ENCODE results near the gene NSUN7.
"Not testable (repeated sequence)": the region's sequence is repeated elsewhere in the genome, so short reads cannot be mapped to it uniquely, and the experiment has no call there.

NSUN7 gene

DNA sequence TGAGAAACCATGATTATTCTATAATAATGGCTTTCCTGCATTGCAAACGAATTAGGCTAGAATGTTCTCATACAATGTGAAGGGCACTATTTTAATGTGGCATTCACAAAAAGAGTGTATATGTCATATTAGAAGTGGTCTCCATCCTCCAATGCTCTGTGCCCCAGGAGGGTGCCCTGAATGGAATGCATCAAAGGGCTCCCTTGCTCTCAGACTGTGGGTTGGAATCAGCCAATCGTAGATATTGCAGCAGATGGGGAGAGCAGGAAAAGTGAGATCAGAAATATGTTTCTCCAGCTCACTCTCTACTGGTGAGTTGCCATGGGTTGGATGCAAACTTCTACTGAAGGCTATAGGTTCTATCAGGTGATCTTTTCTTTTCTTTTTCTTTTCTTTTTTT lies 11.9 kb upstream of the NSUN7 start:
- no peak for DNase-seq (ENCODE audit: low read depth)

DNA sequence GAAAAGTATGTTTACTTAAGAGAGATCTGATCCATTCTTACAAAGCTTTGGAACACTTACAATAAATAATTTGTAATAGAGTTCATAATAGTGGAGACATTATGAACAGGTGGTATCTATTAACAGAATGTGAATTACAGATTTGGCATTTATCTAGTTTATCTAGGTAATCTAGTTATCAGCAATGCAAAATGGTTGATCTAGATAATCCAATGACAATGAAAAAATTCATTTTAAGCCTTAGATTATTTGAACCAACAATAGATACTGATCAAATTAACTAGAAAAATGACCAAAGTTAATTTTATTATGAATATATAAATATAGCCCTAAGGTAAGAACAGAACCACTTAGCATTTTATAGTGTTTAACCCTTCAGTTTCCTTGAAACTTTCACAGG lies 10.4 kb upstream of the NSUN7 start:
- DNase-seq (ENCODE audit: low read depth), result no peak

DNA sequence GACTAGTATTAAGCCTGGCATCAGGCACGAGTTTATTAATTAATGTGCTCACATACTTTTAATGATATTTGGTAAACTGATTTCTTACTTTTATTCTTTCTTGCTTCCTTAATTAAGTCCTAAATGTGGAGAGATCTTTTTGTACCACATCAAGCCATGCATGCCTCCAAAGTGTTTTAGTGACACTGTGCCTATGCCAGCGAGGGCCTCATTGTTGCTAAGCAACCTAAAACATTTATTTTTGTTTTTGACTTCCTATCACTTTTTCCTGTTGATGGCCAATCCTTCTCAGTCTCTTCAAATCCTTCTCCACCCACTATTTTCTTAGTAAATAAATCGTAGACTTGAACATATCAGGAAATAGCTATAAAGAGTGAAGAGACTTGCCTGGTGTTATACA lies 5.5 kb upstream of the NSUN7 start:
- DNase-seq (ENCODE audit: low read depth), result no peak

DNA sequence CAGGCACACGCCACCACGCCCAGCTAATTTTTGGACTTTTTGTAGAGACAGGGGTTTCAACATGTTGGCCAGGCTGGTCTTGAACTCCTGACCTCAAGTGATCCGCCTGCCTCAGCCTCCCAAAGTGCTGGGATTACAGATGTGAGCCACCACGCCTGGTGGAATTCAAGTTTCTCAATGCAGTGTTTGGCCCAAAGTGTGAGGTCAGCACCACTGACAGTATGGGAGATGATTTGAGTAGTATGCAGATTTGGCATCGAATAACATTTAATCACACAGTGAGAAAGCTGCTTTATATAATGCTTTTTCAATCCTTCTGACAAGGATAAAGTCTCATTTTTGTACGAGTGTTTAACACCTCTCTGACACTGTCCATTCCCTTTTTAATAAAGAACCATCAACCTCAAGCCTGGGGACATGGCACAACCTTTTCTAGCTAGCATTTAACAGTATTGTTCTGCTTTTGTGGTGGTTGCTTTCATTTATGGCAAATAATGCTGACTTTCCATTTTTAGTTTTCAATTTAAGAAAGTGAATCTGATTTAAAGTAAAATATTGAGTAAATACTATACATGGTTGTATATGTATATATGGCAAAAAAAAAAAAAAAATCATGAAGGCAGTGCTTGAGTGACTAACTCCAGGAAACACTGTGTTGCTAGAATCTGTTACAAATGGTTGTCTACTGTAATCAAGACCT lies 4.3 kb upstream of the NSUN7 start:
- no peak for DNase-seq (ENCODE audit: low read depth)

DNA sequence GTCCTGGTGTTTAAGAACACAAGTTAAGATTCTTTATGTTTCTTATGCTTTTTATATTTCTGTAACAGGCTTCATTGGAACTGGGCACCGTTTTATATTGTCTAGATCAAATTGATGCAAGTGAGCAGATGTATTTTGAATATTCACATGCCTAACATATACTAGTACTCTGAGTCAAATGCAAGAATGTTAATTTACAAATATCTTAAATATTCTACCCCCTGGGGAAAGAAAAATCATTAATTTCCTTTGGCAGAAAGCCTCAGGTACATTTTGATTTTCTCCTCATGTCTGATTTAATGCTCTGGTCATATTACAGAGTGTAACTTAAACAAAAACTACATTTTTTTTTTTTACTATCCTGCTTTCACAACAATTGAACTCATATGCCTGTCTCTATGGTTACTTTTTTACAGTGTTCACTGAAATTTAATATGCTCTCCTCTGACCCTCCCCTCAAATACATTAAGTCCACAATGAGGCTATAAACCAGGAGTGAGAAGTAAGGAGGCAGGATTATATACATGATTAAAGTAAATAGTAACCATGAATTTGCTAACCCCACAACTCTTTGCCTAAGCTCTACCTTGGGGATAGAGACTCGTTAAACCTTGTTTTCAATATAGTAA lies 2.4 kb upstream of the NSUN7 start:
- DNase-seq (ENCODE audit: low read depth), result no peak

DNA sequence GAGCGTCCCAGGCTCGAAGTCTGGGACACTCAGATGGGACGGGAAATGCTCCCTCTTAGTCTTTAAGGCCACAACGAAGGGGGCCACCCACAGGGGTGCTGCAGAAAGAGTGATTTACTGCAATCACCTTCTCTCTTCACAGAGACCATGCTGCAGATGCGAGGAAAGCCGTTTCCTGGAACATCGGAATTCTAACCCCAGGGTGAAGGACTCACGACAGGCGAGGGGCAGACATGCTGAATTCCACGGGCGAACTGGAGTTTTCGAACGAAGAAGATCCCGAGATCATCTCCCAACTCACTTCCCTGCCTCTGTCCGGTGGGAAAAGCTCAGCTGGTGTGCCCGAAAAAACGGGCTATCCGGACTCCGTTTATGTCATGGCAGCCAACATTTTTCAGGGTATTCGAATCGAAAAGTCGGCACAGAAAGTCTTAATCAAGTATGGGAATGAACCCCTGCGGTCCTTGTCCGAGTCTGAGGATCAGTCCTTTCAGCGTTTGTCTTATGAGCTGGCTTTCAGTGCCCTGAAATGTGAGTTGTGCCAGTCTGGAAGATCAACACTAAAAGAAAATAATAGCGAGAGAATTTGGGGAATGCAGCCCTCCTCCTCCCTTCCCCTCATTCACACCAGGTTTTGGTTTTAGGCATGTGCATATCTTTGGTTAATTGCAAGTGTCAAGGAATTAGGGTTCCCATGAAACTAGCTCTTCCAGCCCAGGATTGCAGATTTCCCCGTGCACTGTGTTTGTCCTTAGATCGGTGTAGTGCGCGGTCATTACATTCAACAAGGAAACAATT lies 905 bp downstream of the NSUN7 start:
- no peak for DNase-seq (ENCODE audit: low read depth)

DNA sequence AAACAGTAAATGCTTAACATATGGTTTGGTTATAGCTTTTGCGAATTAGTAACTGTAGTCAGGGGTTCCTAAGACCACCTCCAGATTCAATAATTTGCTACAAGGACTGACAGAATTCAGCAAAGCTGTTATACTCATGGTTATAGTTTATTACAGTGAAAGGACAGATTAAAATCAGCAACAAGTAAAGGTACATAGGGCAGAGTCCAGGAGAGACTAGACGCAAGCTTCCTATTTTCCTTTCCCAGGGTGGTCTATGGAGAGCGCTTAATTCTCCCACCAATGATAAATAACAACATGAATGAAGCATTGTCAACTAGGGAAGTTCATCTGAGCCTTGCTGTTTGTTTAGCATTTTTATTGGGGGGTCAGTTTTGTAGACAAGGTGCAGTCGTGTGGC lies 5.9 kb downstream of the NSUN7 start:
- no peak for DNase-seq (ENCODE audit: low read depth)

DNA sequence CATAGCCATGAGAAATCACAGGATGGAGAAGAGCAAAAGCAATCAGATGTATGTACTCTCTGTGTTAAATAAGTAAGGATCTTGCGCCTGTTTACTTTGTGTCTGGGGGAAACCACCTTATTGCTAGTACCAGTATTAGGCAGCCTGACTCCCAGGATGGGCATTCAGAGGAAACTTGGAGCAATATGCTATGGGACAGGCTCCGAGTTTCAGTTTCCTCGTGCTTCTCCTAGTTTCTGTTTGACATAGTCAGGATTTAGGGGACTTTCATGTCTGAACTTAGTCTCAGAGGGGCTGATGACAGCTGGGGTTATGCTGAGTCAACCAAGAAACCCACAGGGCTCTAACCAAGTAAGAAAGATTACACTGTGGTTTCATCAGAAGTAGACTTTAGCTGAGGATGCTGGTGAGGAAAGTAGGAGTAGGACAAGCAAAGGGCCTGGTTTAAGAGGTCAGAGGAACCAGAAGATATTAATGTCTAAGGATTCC lies 13.5 kb downstream of the NSUN7 start:
- peak; percentile 72 for DNase-seq (ENCODE audit: low read depth)

GRCh38 chr4:40769266-40769665 lies 19.5 kb downstream of the NSUN7 start:
- DNase-seq (ENCODE audit: low read depth), result no peak

GRCh38 chr4:40778090-40778489 lies 28.3 kb downstream of the NSUN7 start:
- no peak for DNase-seq (ENCODE audit: low read depth)

DNA sequence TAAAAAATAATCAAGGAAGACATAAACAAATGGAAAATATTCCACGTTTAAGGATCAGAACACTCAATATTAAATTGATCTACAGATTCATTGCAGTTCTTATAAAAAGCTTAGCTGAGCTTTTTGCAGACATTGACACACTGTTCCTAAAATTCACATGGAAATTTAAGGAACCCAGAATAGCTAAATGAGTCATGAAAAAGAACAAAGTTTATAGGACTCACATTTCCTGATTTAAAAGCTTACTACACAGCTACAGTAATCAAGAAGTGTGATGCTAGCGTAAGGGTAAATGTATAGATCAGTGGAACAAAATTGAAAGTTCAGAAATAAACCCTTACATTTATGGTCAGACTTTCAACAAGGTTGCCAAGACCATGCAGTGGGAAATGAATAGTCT lies 33.1 kb downstream of the NSUN7 start:
- no peak for DNase-seq (ENCODE audit: low read depth)

DNA sequence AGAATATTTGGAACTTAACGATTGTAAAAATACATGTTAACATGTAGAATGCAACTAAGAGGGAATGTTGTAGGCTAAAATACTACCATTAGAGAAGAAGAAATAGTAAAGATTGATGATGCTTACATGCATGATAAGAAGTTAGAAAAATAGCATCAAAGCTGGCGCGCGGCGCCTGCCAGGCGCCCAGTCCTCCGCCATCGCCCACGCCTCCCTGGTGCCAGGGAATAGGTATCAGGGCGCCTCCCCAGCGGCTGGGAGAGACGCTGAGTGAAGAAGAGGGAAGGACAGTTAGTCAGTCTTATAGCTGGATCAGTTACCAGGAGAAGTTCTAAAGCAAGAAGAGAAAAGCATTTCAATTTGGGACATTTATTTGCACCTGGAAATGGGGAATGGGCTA lies 36.0 kb downstream of the NSUN7 start:
- DNase-seq (ENCODE audit: low read depth), result no peak

DNA sequence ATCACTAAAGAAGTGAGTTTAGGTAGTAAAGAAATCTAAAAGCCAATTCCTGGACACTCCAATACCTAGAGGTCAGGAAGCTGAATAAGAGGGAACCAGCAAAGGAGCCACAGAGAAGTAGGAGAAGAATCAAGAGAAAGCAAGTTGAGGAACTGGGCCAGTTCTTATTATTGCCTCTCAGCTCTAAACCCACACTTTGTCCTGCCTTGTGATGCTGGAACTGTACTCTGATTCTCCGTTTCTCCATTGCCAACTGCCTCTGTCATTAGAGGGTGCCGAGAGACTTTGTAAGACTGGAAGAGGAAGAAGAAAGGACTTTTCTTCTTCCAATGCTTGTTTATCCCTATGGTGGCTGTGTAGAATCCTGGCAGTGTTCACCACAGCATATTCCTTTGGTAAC lies 38.6 kb downstream of the NSUN7 start:
- DNase-seq (ENCODE audit: low read depth), result no peak

DNA sequence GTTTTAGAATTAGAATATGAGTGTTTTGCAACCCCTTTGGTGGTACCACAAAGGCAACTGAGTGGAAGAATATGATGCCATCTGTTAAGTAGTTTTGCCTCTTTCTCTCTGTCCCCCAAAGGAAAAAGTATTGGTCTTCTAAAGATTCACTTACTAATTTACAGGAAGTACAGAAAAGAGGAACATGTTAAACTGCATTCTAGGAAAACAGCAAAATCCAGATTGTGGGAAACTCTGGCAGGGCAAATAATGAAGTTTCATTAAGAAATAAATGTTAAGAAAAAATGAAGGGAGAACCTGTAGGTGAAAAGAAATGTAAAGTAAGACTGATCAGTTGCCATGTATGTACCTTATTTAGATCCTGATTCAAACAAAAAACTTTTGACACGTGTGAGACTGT lies 39.3 kb downstream of the NSUN7 start:
- DNase-seq (ENCODE audit: low read depth), result no peak

- no peak for DNase-seq (ENCODE audit: low read depth)
These were observed 40.0 kb downstream of the NSUN7 start for GRCh38 chr4:40789771-40790170.

DNA sequence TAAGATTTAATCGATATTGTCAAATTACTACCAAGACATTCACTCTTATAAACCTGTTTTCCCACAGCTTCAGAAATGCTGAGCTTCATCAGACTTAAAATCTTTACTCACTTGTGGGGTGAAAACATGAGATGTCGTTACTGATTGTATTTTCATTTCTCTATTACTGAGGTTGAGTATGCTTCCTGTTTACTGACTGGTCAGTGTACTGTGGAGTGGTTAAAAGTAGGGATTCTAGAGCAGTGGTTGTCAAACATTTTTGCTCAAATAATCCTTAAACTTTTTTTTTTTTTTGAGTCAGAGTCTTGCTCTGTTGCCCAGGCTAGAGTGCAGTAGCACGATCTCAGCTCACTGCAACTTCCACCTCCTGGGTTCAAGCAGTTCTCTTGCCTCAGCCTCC lies 50.3 kb downstream of the NSUN7 start:
- DNase-seq (ENCODE audit: low read depth), result no peak

DNA sequence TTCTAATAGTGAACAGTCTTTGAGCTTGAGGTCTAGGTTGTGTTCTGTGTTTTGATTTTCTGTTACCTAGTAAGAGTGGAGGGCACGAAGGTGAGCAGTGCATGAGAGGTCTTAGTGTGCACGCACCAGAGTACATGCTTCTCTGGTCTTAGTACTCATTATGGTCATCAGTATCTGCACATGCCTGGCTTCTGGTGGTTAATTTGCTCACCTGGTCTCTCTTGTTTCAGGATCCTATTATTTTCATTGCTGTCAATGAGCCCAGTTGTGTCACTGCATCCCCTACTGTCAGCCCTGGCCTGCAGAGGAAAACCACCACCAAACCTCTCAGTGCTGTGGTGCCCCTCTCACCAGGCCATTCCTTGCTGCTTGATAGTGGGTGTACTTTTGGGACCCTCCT lies 54.8 kb downstream of the NSUN7 start:
- no peak for DNase-seq (ENCODE audit: low read depth)

- no peak for DNase-seq (ENCODE audit: low read depth)
These were observed 59.2 kb downstream of the NSUN7 start for GRCh38 chr4:40808926-40809457.

DNA sequence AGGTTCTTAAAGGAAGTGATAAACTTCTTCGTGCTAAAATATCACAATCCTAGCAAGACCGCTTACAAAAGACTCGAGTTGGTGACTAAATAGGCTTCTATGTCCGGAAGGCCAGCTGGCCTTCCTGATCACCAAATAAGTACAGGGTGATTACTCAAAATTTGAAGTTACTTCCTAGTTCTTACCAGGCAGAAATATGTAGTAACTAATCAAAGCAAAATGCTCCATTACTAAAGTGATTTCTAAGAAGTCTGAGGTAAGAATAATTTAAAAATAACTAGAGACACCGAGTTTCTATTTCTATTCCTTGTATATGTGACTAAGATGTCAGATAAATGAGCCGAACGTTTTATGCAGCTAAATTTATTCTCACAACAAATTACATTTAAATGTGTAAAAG lies 62.2 kb downstream of the NSUN7 start:
- DNase-seq (ENCODE audit: low read depth), result no peak

- no peak for DNase-seq (ENCODE audit: low read depth)
These were observed 62.6 kb downstream of the NSUN7 start for GRCh38 chr4:40812386-40812785.

- no peak for DNase-seq (ENCODE audit: low read depth)
These were observed 63.1 kb downstream of the NSUN7 start for GRCh38 chr4:40812856-40813255.

DNA sequence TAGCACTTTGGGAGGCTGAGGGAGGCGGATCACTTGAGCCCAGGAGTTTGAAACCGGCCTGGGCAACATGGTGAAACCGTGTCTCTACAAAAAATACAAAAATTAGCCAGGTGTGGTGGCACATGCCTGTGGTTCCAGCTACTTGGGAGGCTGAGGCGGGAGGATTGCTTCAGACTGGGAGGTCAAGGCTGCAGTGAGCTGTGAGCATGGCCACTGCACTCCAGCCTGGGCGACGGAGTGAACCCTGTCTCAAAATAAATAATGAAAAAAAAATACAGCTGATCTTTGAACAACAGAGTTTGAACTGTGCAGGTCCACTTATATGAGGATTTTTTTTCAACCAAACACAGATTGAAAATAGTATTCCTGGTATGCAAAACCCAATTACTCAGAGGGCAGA lies 67.4 kb downstream of the NSUN7 start:
- not testable (repeated sequence) for DNase-seq (ENCODE audit: low read depth)

GRCh38 chr4:40820101-40820500 lies 70.3 kb downstream of the NSUN7 start:
- DNase-seq (ENCODE audit: low read depth), result no peak
